SHP77 treated with DMSO at 0.1 percent for 48 hours (cell line): ENCODE measurements around the gene KATNA1.
A peak's percentile ranks its signal among the peaks of the same experiment; 100 is the strongest.

Source experiments
- DNase-seq: peaks from one replicate; lab custom pipeline; 2025; lab: John Stamatoyannopoulos, UW

The KATNA1 gene

DNA sequence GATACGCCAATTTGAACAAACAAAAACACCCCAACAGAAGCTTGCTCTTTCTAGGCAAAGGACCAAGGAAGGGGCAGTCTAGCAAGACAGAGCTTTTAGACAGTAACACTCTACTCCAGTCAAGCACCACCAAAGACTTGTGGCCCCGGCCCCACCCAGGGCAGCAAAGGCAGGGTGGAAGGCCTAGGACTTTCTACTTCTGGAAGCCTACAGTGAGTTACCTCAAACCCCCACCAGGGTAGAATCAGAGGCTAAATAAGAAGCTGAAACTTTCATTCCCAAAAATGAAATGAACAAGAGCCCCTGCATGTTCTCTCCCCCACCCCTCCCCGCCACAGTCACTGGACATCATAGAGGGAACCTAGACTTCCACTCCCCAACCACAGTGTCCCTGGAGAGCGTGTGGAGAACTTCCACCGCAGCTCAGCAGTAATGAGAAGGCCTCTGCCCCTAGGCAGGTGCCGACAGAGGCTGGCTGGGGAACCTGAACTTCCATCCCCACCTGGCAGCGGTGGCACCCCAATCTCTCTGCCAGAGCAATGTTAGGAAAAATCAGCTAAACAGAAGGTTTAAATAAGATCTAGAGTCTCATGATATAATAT, 40.0 kb downstream of the KATNA1 start:
- DNase-seq = no peak

- DNase-seq = no peak
These were observed 48.0 kb downstream of the KATNA1 start for GRCh38 chr6:149600508-149600907.

- no peak for DNase-seq
These were observed 55.1 kb downstream of the KATNA1 start for GRCh38 chr6:149593408-149593807.

- no peak for DNase-seq
These were observed 55.5 kb downstream of the KATNA1 start for GRCh38 chr6:149592983-149593382.

DNA sequence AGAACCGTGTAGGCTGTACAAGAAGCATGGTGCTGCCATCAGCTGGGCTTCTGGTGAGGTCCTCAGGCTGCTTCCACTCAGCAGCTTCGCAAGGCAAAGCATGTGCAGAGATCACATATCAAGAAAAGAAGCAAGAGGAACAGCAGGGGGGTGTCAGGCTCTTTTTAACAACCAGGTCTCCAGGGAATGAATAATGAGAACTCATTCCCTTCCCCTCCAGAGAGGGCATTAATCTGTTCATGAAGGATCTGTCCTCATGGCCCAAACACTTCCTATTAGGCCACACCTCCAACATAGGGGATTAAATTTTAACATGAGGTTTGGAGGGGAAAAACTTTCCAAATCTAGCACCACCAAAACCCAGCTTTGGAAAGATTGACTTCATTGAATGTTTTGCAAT, 62.4 kb downstream of the KATNA1 start:
- DNase-seq = no peak

DNA sequence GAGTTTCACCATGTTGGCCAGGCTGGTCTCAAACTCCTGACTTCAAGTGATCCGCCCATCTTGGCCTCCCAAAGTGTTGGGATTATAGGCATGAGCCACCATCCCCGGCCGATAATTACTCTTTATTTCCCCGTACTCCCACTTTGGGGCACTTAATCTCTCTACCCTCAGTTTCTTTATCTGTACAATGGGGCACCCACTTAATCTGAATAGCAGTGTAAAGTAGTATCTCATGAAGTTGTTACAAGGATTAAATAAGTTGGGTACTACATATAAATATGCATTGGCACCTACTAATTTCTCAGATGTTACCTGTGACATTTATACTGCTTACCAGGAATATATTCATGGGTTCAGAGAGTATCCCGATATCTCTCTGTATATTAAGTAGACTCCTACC, 67.2 kb downstream of the KATNA1 start:
- DNase-seq = no peak

GRCh38 chr6:149580880-149581279, 67.6 kb downstream of the KATNA1 start:
- no peak for DNase-seq

DNA sequence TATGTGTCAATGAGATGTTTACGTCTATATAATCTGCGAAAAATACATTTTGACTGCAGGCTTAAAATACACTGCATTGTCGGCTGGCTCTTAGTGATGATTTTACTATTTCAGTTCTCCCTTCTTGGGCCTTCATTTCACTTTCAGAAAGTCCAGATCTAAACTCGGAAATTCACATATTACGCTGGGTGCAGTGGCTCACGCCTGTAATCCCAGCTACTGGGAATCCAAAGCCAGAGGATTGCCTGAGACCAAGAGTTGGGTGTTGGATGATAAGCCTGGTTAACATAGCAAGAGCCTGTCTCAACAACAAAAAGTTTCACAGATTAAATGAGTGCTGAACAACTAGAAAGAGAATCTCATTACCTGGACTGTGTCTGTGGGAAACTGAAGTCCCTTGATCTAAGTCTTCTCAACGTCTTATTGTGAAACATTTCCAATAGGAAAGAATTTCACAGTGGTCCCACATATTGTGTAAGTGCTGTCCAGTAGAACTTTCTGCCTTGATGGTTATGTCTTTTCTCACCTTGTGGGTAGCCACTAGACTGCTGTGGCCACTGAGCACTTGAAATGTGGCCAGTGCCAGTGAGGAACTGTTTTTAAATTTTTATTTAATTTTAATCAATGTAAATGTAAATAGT, 80.4 kb downstream of the KATNA1 start:
- DNase-seq = no peak

GRCh38 chr6:149567194-149567586, 81.3 kb downstream of the KATNA1 start:
- DNase-seq = no peak

- no peak for DNase-seq
These were observed 81.9 kb downstream of the KATNA1 start for GRCh38 chr6:149566410-149567193.

DNA sequence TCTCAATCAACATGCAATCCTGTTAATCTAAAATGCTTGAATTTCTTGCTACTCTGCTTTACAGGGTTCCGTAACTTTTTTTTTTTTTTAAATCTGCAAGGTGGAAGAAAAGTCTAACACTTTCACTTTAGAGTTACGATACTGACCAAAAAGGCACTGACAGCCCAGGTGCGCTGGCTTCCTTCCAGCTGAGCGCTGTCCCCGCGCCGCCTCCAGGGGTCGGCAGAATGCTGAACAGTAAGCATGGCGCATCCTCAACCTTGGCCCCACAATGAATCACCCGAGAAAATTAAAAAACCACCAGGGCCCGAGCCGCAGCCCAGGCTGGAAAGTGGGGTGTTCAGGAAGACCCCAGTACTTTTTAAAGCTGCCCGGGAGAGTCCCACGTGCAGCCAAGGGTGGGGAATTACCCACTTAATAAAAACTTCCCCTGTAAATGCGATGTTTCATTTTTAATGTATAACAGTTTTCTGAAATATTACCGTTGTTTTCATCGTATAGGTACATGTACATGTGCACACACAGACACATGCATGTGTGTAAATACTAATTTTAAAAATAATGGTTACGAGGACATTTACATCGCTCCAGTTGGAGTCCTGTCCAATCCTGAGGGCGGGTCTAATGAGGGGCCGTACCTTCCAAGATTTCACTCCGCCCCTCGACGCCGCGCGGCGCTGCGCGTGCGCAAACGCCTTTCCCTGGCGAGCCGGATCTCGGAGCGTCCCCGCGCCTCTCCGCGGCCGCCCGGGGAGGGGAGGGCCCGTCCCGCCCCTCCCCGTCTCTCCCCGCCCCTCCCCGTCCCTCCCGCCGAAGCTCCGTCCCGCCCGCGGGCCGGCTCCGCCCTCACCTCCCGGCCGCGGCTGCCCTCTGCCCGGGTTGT, 82.7 kb downstream of the KATNA1 start, which contains the start of gene GINM1:
Gene GINM1, plus strand, starts transcription at position 849 of the 883 bp plus-strand sequence. CDS start 40 bp downstream, outside the sequence.
- DNase-seq = peak; percentile 51

DNA sequence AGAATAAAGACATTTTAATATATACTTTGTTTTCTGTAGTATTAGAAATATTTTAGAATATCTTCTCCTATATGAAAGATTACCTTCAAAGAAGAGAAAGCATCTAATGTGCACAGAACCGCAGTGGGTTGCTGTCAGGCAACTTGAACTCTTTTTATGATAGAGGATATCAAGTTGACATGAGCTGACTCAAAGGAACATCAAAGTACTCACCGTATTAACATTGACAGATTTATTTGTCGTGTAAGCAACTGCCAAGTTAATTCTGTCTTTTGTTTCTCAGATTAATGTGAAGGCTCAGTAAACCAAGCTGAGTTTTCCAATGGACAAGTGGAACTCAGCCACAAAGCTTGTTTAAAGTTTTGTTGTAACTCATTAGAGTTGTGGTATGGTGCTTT, 84.6 kb downstream of the KATNA1 start:
- DNase-seq = no peak

- DNase-seq = no peak
These were observed 85.1 kb downstream of the KATNA1 start for GRCh38 chr6:149563203-149563927.

DNA sequence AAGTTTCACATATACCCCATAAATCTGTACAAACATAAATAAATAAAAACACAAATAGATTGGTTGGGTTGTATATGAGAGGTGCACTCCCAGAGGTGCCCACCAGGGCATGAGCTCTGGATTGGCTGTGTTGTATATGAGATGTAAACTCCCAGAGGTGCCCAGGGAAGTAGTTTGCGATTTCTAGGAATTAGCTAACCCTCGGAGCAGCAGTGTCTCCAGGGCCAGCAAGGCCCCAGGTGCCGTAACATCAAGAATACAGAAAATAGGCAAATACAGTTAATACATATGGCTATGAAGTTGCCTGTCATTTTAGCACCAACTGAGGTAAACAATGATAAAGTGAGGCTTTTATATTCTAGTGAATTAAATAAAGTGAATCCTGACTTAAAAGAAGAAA, 87.8 kb downstream of the KATNA1 start:
- DNase-seq = no peak

- no peak for DNase-seq
These were observed 89.1 kb downstream of the KATNA1 start for GRCh38 chr6:149559389-149559788.

- DNase-seq = no peak
These were observed 90.5 kb downstream of the KATNA1 start for GRCh38 chr6:149558029-149558428.

- DNase-seq = no peak
These were observed 96.6 kb downstream of the KATNA1 start for GRCh38 chr6:149551920-149552319.

- peak; percentile 78 for DNase-seq
These were observed 102.6 kb downstream of the KATNA1 start, which contains the start of gene PPIL4 for GRCh38 chr6:149545754-149546471. TSS of gene PPIL4 (minus strand) at chr6:149546043. CDS start at chr6:149546005, 38 bp downstream.

DNA sequence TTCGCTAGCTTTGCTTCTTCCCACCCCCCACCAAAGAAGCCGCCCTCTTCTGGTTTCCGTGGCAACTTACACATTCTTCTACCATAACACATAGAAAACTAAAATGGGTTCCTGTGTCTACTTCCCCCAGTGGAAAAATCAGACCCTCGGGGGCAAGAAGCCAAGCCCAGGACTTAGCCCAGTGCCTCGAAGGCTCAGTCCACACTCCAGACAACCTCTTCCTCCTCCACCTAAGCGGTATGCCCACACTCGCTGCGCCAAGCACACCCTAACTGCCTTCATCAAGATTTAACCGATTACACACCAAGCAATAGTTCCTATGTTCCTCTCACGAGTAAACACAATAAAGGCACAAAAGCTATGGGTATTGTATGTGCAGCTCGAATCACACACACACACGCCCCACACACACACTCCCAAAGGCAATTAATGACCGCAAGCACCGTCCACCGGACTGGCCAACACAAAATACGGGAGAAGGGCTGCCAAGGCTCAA, 103.2 kb downstream of the KATNA1 start:
- DNase-seq = no peak
